RWPE2 (cell line): ENCODE data around the gene MOGAT1.

Source experiments
- ATAC-seq: fragments of 200-7000 bp; cut with Tn5 transposase; 3 replicates; pipeline ENCODE4 v1.9.1; 2021; ENCODE audit warnings: low read depth
- DNase-seq: peaks from one replicate; pipeline ENCODE4 v3.0.0-alpha.2; 2020; ENCODE audit warnings: low spot score
- H3K27ac ChIP-seq: fragments of 450-650 bp; 2 replicates; pipeline ENCODE4 v1.5.1; 2017; ENCODE audit warnings: mild to moderate bottlenecking; ENCODE audit not compliant: poor library complexity, severe bottlenecking
- H3K27me3 ChIP-seq: fragments of 250-450 bp; sonication (Bioruptor Pico); 2 replicates; pipeline ENCODE4 v1.5.1; 2021; ENCODE audit warnings: mild to moderate bottlenecking, moderate library complexity; ENCODE audit not compliant: insufficient read depth, poor library complexity, severe bottlenecking
- H3K36me3 ChIP-seq: fragments of 250-450 bp; sonication (Bioruptor Pico); 2 replicates; pipeline ENCODE4 v1.5.1; 2020; ENCODE audit warnings: low read depth, mild to moderate bottlenecking, moderate library complexity
- H3K4me1 ChIP-seq: fragments of 250-450 bp; sonication (Bioruptor Pico); 2 replicates; pipeline ENCODE4 v1.5.1; 2021; ENCODE audit warnings: mild to moderate bottlenecking, moderate library complexity; ENCODE audit not compliant: insufficient read depth, poor library complexity, severe bottlenecking
- H3K4me3 ChIP-seq: fragments of 250-450 bp; sonication (Bioruptor Pico); 2 replicates; pipeline ENCODE4 v1.5.1; 2021; ENCODE audit warnings: mild to moderate bottlenecking, moderate library complexity; ENCODE audit not compliant: severe bottlenecking
- H3K9me3 ChIP-seq: fragments of 250-450 bp; sonication (Bioruptor Pico); 2 replicates; pipeline ENCODE4 v1.5.1; 2021; ENCODE audit warnings: mild to moderate bottlenecking, moderate library complexity; ENCODE audit not compliant: severe bottlenecking
- CTCF ChIP-seq: fragments of 450-650 bp; IDR thresholded peaks from one replicate; pipeline ENCODE4 v1.5.1; 2017; ENCODE audit warnings: mild to moderate bottlenecking, moderate library complexity; ENCODE audit not compliant: poor library complexity, severe bottlenecking

Gene MOGAT1

DNA sequence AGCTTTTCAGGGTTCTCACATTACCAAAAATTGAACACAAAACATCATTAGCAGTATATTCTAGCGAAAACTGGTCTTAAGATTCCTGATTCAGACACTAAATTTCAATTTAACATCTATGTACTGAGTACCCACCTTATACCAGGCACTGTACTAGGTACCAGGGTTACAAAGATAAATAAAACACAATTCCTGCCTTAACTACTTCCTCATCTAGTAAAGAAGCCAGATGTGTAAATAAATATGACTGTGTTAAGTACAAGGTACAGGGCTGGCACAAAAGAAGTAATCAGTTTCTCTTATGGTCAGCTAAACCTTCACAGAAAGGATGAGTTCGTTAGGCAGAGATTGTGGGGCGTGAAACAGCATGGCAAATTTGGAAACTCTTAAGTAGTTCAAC lies 21.7 kb upstream of the MOGAT1 start:
- H3K36me3 ChIP-seq = peaks cover 42% of the 10 kb centered on the region
- no peaks in the 10 kb centered on the region for H3K9me3 ChIP-seq
- ATAC-seq (no peak), DNase-seq (no peak)
- no peak overlapping the region for H3K27ac ChIP-seq
- H3K4me3 ChIP-seq = no peak overlapping the region
- no peak for TF ChIP-seq CTCF
- H3K27me3 ChIP-seq = no peaks in the 10 kb centered on the region
- H3K4me1 ChIP-seq = peaks cover 16% of the 10 kb centered on the region

- Histone ChIP-seq H3K4me1 (peaks cover 16% of the 10 kb centered on the region), H3K9me3 (no peaks in the 10 kb centered on the region), H3K36me3 (peaks cover 31% of the 10 kb centered on the region), H3K27ac (no peak overlapping the region), H3K4me3 (no peak overlapping the region), H3K27me3 (no peaks in the 10 kb centered on the region)
- TF ChIP-seq CTCF = no peak
- no peak for DNase-seq
- ATAC-seq = no peak
These were observed 19.6 kb upstream of the MOGAT1 start for GRCh38 chr2:222651718-222652418.

GRCh38 chr2:222652491-222653255 lies 18.8 kb upstream of the MOGAT1 start:
- TF ChIP-seq CTCF = no peak
- peaks cover 16% of the 10 kb centered on the region for H3K4me1 ChIP-seq
- no peaks in the 10 kb centered on the region for H3K9me3 ChIP-seq
- H3K27me3 ChIP-seq = no peaks in the 10 kb centered on the region
- peak overlapping the region; percentile 4 for H3K27ac ChIP-seq
- peaks cover 23% of the 10 kb centered on the region for H3K36me3 ChIP-seq
- DNase-seq = no peak
- no peak overlapping the region for H3K4me3 ChIP-seq
- no peak for ATAC-seq

GRCh38 chr2:222653280-222653679 lies 18.2 kb upstream of the MOGAT1 start:
- peak overlapping the region; percentile 4 for H3K27ac ChIP-seq
- H3K36me3 ChIP-seq = peaks cover 17% of the 10 kb centered on the region
- no peaks in the 10 kb centered on the region for H3K27me3 ChIP-seq
- no peaks in the 10 kb centered on the region for H3K9me3 ChIP-seq
- DNase-seq (no peak), ATAC-seq (no peak)
- H3K4me3 ChIP-seq = no peak overlapping the region
- H3K4me1 ChIP-seq = peaks cover 16% of the 10 kb centered on the region
- no peak for TF ChIP-seq CTCF
